Glutamatergic neuron (in vitro differentiated cells): Measurements from ENCODE around the gene CERS1. TPM values are rescaled to one million over a fixed set of nuclear protein-coding genes. Genes with fewer than 3 reads are reported as not detected.

Source experiments
- DNase-seq: peaks from one replicate; pipeline ENCODE4 v3.0.0; 2022
- H3K27ac Mint-ChIP-seq: one replicate; pipeline ENCODE4 v1.8.0; 2020; ENCODE audit warnings: mild to moderate bottlenecking, mixed read lengths, inconsistent platforms; ENCODE audit not compliant: unreplicated experiment
- H3K27me3 Mint-ChIP-seq: one replicate; pipeline ENCODE4 v1.8.0; 2020; ENCODE audit warnings: mild to moderate bottlenecking, moderate library complexity, mixed read lengths, inconsistent platforms; ENCODE audit not compliant: unreplicated experiment
- H3K36me3 Mint-ChIP-seq: one replicate; pipeline ENCODE4 v1.8.0; 2020; ENCODE audit warnings: mild to moderate bottlenecking, mixed read lengths, inconsistent platforms; ENCODE audit not compliant: unreplicated experiment
- H3K4me1 Mint-ChIP-seq: one replicate; pipeline ENCODE4 v1.8.0; 2020; ENCODE audit warnings: mild to moderate bottlenecking, low read depth, mixed read lengths, inconsistent platforms; ENCODE audit not compliant: unreplicated experiment
- H3K4me3 Mint-ChIP-seq: one replicate; pipeline ENCODE4 v1.8.0; 2020; ENCODE audit warnings: mild to moderate bottlenecking, mixed read lengths, inconsistent platforms; ENCODE audit not compliant: unreplicated experiment
- H3K9me3 Mint-ChIP-seq: one replicate; pipeline ENCODE4 v1.8.0; 2020; ENCODE audit warnings: mild to moderate bottlenecking, moderate library complexity, mixed read lengths, inconsistent platforms; ENCODE audit not compliant: unreplicated experiment
- total RNA-seq: library from RNA; stranded (reverse); fragmentation: NEBNext Ultra II Directional; extraction: Animal tissue kit (Norgen Biotek cat#: 25700); gene quantifications from one replicate; pipeline ENCODE4 v1.2.1, GENCODE V29; 2021; ENCODE audit not compliant: unreplicated experiment
- TF ChIP-seq, protein P1 (sequence below): fragments of 200-600 bp; sonication (generic); IDR thresholded peaks from one replicate; pipeline ENCODE4 v1.5.0; 2021; ENCODE audit not compliant: partially characterized antibody, unreplicated experiment

Gene CERS1
- total RNA-seq, 1 donor from 2014 or later: 15.3 TPM

DNA sequence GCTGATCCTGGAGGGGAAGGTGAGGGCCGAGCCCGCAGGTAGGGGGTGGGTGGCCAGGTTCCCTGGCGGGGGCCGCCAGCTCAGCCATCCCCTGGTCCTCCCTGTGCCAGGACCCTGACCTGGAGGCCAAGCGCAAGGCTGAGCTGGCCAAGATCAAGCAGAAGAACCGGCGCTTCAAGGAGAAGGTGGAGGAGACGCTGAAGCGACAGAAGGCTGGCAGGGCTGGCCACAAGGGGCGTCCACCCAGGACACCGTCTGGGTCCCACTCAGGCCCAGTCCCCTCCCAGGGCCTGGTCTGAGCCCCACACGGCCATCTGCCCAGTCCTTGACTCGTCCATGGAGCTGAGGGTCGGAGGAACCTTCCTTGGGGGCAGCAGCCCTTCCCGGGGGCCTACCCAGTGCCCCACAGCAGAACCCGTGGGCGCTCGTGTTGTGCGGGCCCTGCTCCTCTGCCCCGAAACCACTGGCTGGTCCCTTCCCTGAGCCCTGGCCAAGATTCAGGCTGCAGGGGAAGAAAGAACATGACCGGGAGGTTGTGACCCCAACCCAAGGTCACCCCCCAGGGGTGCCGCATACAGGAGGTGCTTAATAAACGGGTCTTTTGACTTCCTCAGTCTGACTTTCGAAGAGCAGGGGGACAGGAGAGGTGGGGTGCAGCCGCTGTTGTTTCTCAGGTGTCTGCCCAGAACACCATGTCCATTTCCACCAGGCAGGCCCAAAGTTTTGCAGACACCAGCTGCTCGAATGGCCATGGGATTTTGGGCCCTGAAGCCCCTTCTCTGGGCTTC lies 32.3 kb upstream of the CERS1 start:
- TF ChIP-seq, protein P1, sequence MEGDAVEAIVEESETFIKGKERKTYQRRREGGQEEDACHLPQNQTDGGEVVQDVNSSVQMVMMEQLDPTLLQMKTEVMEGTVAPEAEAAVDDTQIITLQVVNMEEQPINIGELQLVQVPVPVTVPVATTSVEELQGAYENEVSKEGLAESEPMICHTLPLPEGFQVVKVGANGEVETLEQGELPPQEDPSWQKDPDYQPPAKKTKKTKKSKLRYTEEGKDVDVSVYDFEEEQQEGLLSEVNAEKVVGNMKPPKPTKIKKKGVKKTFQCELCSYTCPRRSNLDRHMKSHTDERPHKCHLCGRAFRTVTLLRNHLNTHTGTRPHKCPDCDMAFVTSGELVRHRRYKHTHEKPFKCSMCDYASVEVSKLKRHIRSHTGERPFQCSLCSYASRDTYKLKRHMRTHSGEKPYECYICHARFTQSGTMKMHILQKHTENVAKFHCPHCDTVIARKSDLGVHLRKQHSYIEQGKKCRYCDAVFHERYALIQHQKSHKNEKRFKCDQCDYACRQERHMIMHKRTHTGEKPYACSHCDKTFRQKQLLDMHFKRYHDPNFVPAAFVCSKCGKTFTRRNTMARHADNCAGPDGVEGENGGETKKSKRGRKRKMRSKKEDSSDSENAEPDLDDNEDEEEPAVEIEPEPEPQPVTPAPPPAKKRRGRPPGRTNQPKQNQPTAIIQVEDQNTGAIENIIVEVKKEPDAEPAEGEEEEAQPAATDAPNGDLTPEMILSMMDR: no peak
- DNase-seq: no peak
- Mint-ChIP-seq H3K4me3 (no peak overlapping the region), H3K9me3 (peaks cover 3% of the 10 kb centered on the region), H3K4me1 (no peaks in the 10 kb centered on the region), H3K36me3 (no peaks in the 10 kb centered on the region), H3K27ac (no peak overlapping the region), H3K27me3 (peaks cover 10% of the 10 kb centered on the region)

DNA sequence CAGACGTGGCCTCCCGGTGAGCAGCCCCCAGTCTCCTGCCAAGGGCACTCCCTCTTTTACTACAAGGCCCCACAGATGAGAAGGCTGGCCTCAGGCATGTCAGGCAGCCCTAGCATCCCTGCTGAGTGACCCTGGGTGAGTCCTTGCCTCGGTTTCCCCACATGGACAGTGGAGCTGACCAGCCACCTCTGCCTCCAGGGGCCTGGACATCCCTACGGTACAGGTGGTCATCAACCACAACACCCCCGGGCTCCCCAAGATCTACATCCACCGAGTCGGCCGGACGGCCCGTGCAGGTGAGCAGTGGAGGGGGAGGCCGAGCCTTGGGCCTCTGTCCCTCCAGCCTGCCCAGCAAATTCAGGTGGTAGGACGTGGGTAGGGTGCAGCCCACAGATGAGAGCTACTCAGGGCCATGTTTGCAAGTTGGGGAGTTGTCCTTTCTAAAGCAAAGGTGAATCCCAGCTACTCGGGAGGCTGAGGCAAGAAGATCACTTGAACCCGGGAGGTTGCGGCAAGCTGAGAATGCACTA lies 28.8 kb upstream of the CERS1 start:
- H3K4me3 Mint-ChIP-seq: no peak overlapping the region
- TF ChIP-seq, protein P1: no peak
- no peaks in the 10 kb centered on the region for H3K36me3 Mint-ChIP-seq

DNA sequence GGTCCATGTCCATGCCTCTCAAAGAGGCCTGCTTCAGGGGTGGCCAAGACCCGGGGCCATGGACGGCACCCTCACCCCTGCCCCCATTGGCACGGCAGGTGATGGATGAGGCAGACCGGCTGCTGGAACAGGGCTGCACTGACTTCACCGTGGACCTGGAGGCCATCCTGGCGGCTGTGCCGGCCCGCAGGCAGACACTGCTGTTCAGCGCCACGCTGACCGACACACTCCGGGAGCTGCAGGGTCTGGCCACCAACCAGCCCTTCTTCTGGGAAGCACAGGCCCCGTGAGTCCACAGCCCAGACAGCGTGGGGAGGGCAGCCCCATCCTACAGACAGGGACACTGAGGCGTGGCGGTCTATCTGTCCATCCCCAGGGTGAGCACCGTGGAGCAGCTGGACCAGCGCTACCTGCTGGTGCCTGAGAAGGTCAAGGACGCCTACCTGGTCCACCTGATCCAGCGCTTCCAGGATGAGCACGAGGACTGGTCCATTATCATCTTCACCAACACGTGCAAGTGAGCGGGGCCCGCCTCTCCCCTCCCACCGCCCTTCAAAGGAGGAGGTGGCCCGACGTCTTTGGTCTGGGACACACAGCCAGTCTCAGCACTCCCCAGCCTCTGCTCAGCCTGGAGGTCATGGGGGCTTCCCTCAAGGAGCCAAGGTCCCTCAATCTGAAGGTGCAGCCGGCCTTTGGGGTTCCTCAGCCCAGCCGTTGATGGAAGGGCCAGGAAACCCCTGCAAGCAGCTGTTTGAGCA lies 26.4 kb upstream of the CERS1 start:
- no peak for DNase-seq
- peaks cover 14% of the 10 kb centered on the region for H3K27me3 Mint-ChIP-seq
- H3K9me3 Mint-ChIP-seq: peaks cover 21% of the 10 kb centered on the region
- H3K4me1 Mint-ChIP-seq: peaks cover 8% of the 10 kb centered on the region
- TF ChIP-seq, protein P1: no peak
- no peak overlapping the region for H3K27ac Mint-ChIP-seq
- no peaks in the 10 kb centered on the region for H3K36me3 Mint-ChIP-seq
- H3K4me3 Mint-ChIP-seq: no peak overlapping the region

More for the DNA sequence above, 28.8 kb upstream of the CERS1 start:
- Mint-ChIP-seq H3K9me3 (peaks cover 9% of the 10 kb centered on the region), H3K4me1 (peaks cover 2% of the 10 kb centered on the region), H3K27me3 (peaks cover 13% of the 10 kb centered on the region), H3K27ac (peak overlapping the region; percentile 29)
- no peak for DNase-seq

DNA sequence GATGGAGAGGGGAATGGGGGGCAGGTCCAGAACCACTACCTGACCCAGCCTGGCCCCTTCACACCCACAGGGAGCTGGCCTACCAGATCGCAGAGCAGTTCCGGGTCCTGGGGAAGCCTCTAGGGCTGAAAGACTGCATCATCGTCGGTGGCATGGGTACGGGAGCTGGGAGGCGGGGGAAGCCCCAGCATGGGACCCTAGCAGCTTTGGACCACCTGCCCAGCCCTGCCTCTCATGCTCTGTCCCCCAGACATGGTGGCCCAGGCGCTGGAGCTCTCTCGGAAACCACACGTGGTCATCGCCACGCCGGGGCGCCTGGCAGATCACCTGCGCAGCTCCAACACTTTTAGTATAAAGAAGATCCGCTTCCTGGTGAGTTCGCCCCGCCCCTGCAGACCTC lies 25.6 kb upstream of the CERS1 start:
- TF ChIP-seq, protein P1: no peak
- DNase-seq: no peak
- Mint-ChIP-seq H3K4me1 (peaks cover 8% of the 10 kb centered on the region), H3K9me3 (peaks cover 23% of the 10 kb centered on the region), H3K27me3 (peaks cover 14% of the 10 kb centered on the region), H3K36me3 (no peaks in the 10 kb centered on the region), H3K4me3 (peak overlapping the region; percentile 57), H3K27ac (no peak overlapping the region)
